GM13976 (cell line): ENCODE measurements around the gene MX1.

Experiments
- DNase-seq: peaks from one replicate; pipeline ENCODE4 v3.0.0; 2012; ENCODE audit warnings: low spot score
- CTCF ChIP-seq: IDR thresholded peaks from 2 replicates; pipeline ENCODE4 v1.5.1; 2012; ENCODE audit warnings: borderline replicate concordance, mild to moderate bottlenecking; ENCODE audit not compliant: insufficient read depth; ENCODE audit errors: extremely low read depth, missing control alignments, control extremely low read depth
- in situ Hi-C: fragments of 300-500 bp; cut with MboI; formaldehyde crosslinking; loops from one replicate; pipeline ENCODE4 v1.12.0; 2022; ENCODE audit warnings: low sequenced_read_pairs, mixed read lengths, inconsistent platforms; ENCODE audit not compliant: unreplicated experiment

MX1 gene

GRCh38 chr21:41506005-41506594, 80.1 kb downstream of the MX1 start:
- in situ Hi-C loops: no loop called here
- DNase-seq: no peak
- TF ChIP-seq CTCF: no peak

GRCh38 chr21:41506611-41507520, 80.8 kb downstream of the MX1 start:
- TF ChIP-seq CTCF: no peak
- DNase-seq: no peak
- in situ Hi-C loops: no loop called here

- no peak for DNase-seq
- no peak for TF ChIP-seq CTCF
- in situ Hi-C loops: no loop called here
Measured at GRCh38 chr21:41507521-41508414, 81.7 kb downstream of the MX1 start, which contains the start of gene TMPRSS2. TMPRSS2 (minus strand) TSS chr21:41508158; CDS start chr21:41498133, 10,025 bp downstream.

- in situ Hi-C loops: no loop called here
- no peak for TF ChIP-seq CTCF
- DNase-seq: no peak
Measured at GRCh38 chr21:41508415-41509144, 82.5 kb downstream of the MX1 start.
